ENCODE measurements around the gene DNMT1. TPM values are rescaled to one million over a fixed set of nuclear protein-coding genes. Genes with fewer than 3 reads are reported as not detected.
A peak's percentile ranks its signal among the peaks of the same experiment; 100 is the strongest.

DNMT1 gene
- total RNA-seq, 4 donors from 2014 or later: 29.5 to 80.6 (median 48.4) TPM

DNA sequence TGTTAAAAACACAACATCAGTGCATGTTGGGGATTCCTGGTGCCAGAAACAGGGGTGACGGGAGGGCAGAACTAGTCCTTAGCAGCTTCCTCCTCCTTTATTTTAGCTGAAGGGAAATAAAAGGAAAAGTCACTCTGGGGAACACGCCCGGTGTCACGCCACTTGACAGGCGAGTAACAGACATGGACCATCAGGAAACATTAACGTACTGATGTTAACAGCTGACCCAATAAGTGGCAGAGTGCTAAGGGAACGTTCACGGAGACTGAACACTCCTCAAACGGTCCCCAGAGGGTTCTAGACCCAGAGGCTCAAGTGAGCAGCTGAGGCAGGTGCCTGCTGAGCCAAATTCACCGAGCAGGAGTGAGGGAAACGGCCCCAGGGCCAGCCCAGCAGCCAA is 61.2 kb downstream of the DNMT1 start:
- 71 to 81% methylated on average over 9 to 11 of the region's 11 CpGs for WGBS, 2 donors
- no peak overlapping the region for H3K27ac ChIP-seq
- no peak overlapping the region for H3K4me3 ChIP-seq
- no peaks in the 10 kb centered on the region for H3K9me3 ChIP-seq
- H3K36me3 ChIP-seq: peaks cover 15 to 96% (median 32%) of the 10 kb centered on the region in 3 donors
- no peak for DNase-seq
- no peak for TF ChIP-seq POLR2A (IDR thresholded peaks at IDR 0.05)
- TF ChIP-seq, protein P1, sequence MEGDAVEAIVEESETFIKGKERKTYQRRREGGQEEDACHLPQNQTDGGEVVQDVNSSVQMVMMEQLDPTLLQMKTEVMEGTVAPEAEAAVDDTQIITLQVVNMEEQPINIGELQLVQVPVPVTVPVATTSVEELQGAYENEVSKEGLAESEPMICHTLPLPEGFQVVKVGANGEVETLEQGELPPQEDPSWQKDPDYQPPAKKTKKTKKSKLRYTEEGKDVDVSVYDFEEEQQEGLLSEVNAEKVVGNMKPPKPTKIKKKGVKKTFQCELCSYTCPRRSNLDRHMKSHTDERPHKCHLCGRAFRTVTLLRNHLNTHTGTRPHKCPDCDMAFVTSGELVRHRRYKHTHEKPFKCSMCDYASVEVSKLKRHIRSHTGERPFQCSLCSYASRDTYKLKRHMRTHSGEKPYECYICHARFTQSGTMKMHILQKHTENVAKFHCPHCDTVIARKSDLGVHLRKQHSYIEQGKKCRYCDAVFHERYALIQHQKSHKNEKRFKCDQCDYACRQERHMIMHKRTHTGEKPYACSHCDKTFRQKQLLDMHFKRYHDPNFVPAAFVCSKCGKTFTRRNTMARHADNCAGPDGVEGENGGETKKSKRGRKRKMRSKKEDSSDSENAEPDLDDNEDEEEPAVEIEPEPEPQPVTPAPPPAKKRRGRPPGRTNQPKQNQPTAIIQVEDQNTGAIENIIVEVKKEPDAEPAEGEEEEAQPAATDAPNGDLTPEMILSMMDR (IDR thresholded peaks at IDR 0.05): no peak
- peaks cover 0 to 8% (median 6%) of the 10 kb centered on the region in 3 donors for H3K4me1 ChIP-seq
- intact Hi-C loops (cut with DNase I): no loop called here
- H3K27me3 ChIP-seq: no peaks in the 10 kb centered on the region

DNA sequence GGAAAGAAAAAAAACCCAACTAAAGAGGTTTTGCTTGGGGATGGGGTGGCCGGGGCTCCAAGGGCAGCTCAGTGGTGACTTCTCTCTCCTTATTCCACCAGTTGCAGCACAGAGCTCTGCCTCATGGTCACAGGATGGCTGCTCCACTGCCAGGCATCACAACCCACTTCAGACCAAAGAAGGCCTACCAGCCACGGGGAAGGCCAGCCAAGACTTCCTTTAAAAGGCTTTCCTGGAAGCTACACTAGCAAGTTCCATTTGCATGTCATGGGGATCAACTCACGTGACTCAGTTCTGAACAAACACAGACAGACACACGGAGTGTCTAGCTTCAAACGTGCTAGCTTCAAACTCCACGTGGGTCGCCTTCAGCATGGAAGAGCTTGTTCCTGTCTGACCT is 61.8 kb downstream of the DNMT1 start:
- no peaks in the 10 kb centered on the region for H3K27me3 ChIP-seq
- no peak for DNase-seq
- no peak overlapping the region for H3K4me3 ChIP-seq
- no peak overlapping the region for H3K27ac ChIP-seq
- peaks cover 9 to 95% (median 25%) of the 10 kb centered on the region in 3 donors for H3K36me3 ChIP-seq
- intact Hi-C loops (cut with DNase I): no loop called here
- no peak for TF ChIP-seq POLR2A (IDR thresholded peaks at IDR 0.05)
- TF ChIP-seq, protein P1 (IDR thresholded peaks at IDR 0.05): no peak
- 73% methylated on average over 6 to 7 of the region's 7 CpGs for whole genome bisulfite sequencing, 2 donors
- peaks cover 0 to 8% (median 6%) of the 10 kb centered on the region in 3 donors for H3K4me1 ChIP-seq
- H3K9me3 ChIP-seq: no peaks in the 10 kb centered on the region

DNA sequence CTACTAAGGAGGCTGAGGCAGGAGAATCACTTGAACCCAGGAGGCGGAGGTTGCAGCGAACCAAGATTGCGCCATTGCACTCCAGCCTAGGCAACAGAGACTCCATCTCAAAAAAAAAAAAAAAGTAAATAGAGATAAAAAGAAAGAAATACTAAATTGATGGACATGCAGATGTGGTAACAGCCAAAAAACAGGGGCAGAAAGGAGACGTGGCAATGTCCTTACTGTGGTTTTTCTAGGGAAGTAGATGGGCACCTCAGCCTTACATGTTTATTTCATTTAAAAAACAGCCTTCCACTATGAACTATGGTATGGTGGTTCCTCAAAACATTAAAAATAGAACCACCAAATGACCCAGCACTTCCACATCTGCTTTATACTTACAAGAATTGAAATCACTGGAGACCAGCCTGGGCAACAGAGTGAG is 68.5 kb downstream of the DNMT1 start:
- peaks cover 0 to 43% (median 0%) of the 10 kb centered on the region in 3 donors for H3K36me3 ChIP-seq
- DNase-seq: no peak
- no peaks in the 10 kb centered on the region for H3K9me3 ChIP-seq
- intact Hi-C loops (cut with DNase I): no loop called here
- H3K27me3 ChIP-seq: no peaks in the 10 kb centered on the region
- no peak overlapping the region for H3K4me3 ChIP-seq
- H3K27ac ChIP-seq: no peak overlapping the region
- TF ChIP-seq, protein P1 (IDR thresholded peaks at IDR 0.05): no peak
- no peak for TF ChIP-seq POLR2A (IDR thresholded peaks at IDR 0.05)
- peaks cover 0 to 10% (median 0%) of the 10 kb centered on the region in 3 donors for H3K4me1 ChIP-seq
- 78 to 83% methylated on average over 4 of the region's 4 CpGs for WGBS, 2 donors

DNA sequence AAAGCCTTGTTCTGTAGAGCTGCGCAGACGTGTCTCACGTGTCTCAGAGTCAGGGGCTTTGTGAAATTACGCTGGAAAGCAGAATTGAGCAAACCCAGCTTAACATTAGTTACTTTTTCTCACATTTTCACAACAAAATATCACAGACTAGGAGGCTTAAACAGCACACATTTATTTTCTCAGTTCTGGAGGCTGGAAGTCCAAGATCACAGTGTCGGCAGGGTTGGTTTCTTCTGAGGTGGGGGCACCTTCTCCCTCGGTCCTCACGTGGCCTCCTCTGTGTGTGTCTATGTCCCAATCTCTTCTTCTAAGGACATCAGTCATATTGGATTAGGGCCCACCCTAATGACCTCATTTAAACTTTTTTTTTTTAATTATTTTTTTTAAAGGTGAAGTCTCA is 70.3 kb downstream of the DNMT1 start:
- H3K9me3 ChIP-seq: no peaks in the 10 kb centered on the region
- H3K4me1 ChIP-seq: peaks cover 7 to 26% (median 8%) of the 10 kb centered on the region in 3 donors
- no peak for DNase-seq
- H3K4me3 ChIP-seq: no peak overlapping the region
- WGBS, 2 donors: 90 to 97% methylated on average over 4 to 7 of the region's 7 CpGs
- intact Hi-C loops (cut with DNase I): no loop called here
- TF ChIP-seq POLR2A (IDR thresholded peaks at IDR 0.05): no peak
- TF ChIP-seq, protein P1 (IDR thresholded peaks at IDR 0.05): no peak
- no peak overlapping the region for H3K27ac ChIP-seq
- no peaks in the 10 kb centered on the region for H3K27me3 ChIP-seq
- peaks cover 0 to 25% (median 0%) of the 10 kb centered on the region in 3 donors for H3K36me3 ChIP-seq

DNA sequence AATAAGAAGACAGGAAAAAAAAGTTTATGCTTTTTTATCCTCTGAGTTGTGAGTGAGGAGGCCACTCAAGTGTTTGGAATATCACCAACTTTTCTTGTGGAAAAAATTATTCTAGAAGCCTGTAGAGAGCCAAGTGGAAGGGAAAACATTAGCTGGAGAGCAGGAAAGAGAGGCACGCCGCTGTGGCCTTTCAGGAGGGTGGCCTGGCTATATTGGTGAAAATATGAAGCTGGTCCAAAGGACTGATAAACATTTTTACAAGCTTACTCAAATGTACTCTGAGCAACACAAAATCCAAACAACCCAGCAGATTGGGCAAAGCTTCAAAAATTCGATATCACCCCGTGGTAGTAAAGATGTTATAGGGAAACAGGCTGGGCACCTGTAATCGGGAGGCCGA is 72.7 kb downstream of the DNMT1 start:
- DNase-seq: no peak
- Histone ChIP-seq H3K27ac (peak overlapping the region; percentile 45 to 89 (median 78)), H3K9me3 (no peaks in the 10 kb centered on the region), H3K27me3 (no peaks in the 10 kb centered on the region), H3K4me1 (peaks cover 17 to 46% (median 20%) of the 10 kb centered on the region in 3 donors), H3K4me3 (no peak overlapping the region), H3K36me3 (peaks cover 7 to 25% (median 8%) of the 10 kb centered on the region in 3 donors)
- intact Hi-C loops (cut with DNase I): no loop called here
- no peak for TF ChIP-seq POLR2A (IDR thresholded peaks at IDR 0.05)
- TF ChIP-seq, protein P1 (IDR thresholded peaks at IDR 0.05): no peak
- WGBS, 2 donors: 56 to 63% methylated on average over 6 of the region's 6 CpGs

All from esophagus squamous epithelium (tissue), 5 donors.